K562 (cell line): ENCODE measurements around the gene BSN. TPM values are rescaled to one million over a fixed set of nuclear protein-coding genes. Genes with fewer than 3 reads are reported as not detected.

Source experiments
- ATAC-seq: fragments of 200-7000 bp; cut with Tn5 transposase; 3 replicates; pipeline ENCODE4 v1.9.1; 2020; ENCODE audit warnings: moderate library complexity
- BruUV-seq: library from RNA; stranded (reverse); fragments of 400-500 nt; replicated peaks from 2 replicates; lab custom pipeline; 2021; lab: Mats Ljungman, UMichigan
- CTCF ChIA-PET: fragments of 300-600 bp; formaldehyde crosslinking; extraction: SDS; loops from one replicate; lab custom pipeline; 2021; ENCODE audit warnings: low intra/inter-chr PET ratio; lab: Yijun Ruan, JAX
- POLR2A ChIA-PET: fragments of 300-600, 350-650 bp; sonication (Branson Sonifier 250); formaldehyde crosslinking; extraction: SDS; loops from one replicate; lab custom pipeline; 2021; ENCODE audit warnings: antibody characterized with exemption, inconsistent platforms; lab: Yijun Ruan, JAX
- DNase-seq, 4 experiments: peaks; one replicate each; pipeline versions ENCODE4 v3.0.0 to v3.0.0-alpha.2; 2011 to 2018; ENCODE audit warnings: low spot score in 3 of 4, mixed read lengths in 3 of 4; ENCODE audit errors: extremely low read depth in 1 of 4
- FAIRE-seq: peaks from 2 replicates; lab custom pipeline; 2011; peaks lifted over from hg19 to GRCh38; lab: Jason Lieb, UNC
- H2AFZ ChIP-seq: 2 replicates; pipeline ENCODE4 v1.6.0; 2011; ENCODE audit warnings: low read depth, low read length, control low read depth, inconsistent platforms
- H3K27ac ChIP-seq: fragments of 200-600 bp; 3 replicates; pipeline ENCODE4 v1.8.0; 2011; ENCODE audit warnings: low read depth, mild to moderate bottlenecking, control low read depth, inconsistent platforms, low read length, moderate library complexity, mixed read lengths; ENCODE audit errors: extremely low read depth
- H3K27me3 ChIP-seq, 2 experiments: fragments of 300-600 bp in 1 of 2; 2 replicates in 1 of 2; 3 replicates in 1 of 2; pipeline versions ENCODE4 v1.6.0 to v1.8.0; 2011; ENCODE audit warnings: inconsistent platforms in 2 of 2, low read length in 2 of 2, mild to moderate bottlenecking in 1 of 2, mixed read lengths in 1 of 2, moderate library complexity in 1 of 2; ENCODE audit not compliant: control insufficient read depth in 2 of 2, insufficient read depth in 2 of 2
- H3K36me3 ChIP-seq: fragments of 300-600 bp; 3 replicates; pipeline ENCODE4 v1.8.0; 2011; ENCODE audit warnings: mild to moderate bottlenecking, low read length, inconsistent platforms; ENCODE audit not compliant: control insufficient read depth, insufficient read depth
- H3K4me1 ChIP-seq, 2 experiments: fragments of 200-600 bp in 1 of 2; replicated peaks in 1 of 2; 2 replicates in 1 of 2; 3 replicates in 1 of 2; pipeline versions ENCODE4 v1.5.1 to v1.8.0; 2011; ENCODE audit warnings: inconsistent platforms in 2 of 2, low read length in 2 of 2, mild to moderate bottlenecking in 1 of 2, mixed read lengths in 1 of 2, moderate library complexity in 1 of 2; ENCODE audit not compliant: control insufficient read depth in 2 of 2, insufficient read depth in 2 of 2
- H3K4me2 ChIP-seq: 2 replicates; pipeline ENCODE4 v1.6.1; 2011; ENCODE audit warnings: low read length, control low read depth, inconsistent platforms, mixed read lengths; ENCODE audit not compliant: insufficient read depth
- H3K4me3 ChIP-seq: fragments of 200-600 bp; sonication (generic), shearing (Covaris generic); 2 replicates; pipeline ENCODE4 v1.5.1; 2016; ENCODE audit warnings: control low read depth, inconsistent platforms
- H3K79me2 ChIP-seq: fragments of 200-600 bp; 3 replicates; pipeline ENCODE4 v1.8.0; 2011; ENCODE audit warnings: low read length, inconsistent platforms; ENCODE audit not compliant: control insufficient read depth, insufficient read depth
- H3K9ac ChIP-seq, 2 experiments: 2 replicates each; pipeline versions ENCODE4 v1.6.0 to v1.6.1; 2011; ENCODE audit warnings: low read depth in 2 of 2, low read length in 2 of 2, control low read depth in 1 of 2, inconsistent platforms in 1 of 2, mild to moderate bottlenecking in 1 of 2, mixed read lengths in 1 of 2; ENCODE audit not compliant: insufficient read depth in 1 of 2
- H3K9me1 ChIP-seq: one replicate; pipeline ENCODE4 v1.6.0; 2011; ENCODE audit warnings: inconsistent platforms, mild to moderate bottlenecking, low read length, moderate library complexity; ENCODE audit not compliant: control insufficient read depth, insufficient read depth
- H3K9me3 ChIP-seq: replicated peaks from 2 replicates; pipeline ENCODE4 v1.5.1; 2011; ENCODE audit warnings: low read depth, low read length, inconsistent platforms; ENCODE audit not compliant: control insufficient read depth, insufficient read depth
- H4K20me1 ChIP-seq: replicated peaks from 2 replicates; pipeline ENCODE4 v1.6.1; 2011; ENCODE audit warnings: low read length, inconsistent platforms, mixed read lengths; ENCODE audit not compliant: control insufficient read depth, insufficient read depth
- ESRRB ChIP-seq: fragments of 250-450 bp; sonication (Bioruptor Pico); IDR thresholded peaks from 2 replicates; pipeline ENCODE4 v1.5.0; 2020; ENCODE audit warnings: mild to moderate bottlenecking, moderate library complexity, borderline replicate concordance
- GABPB2 ChIP-seq: fragments of 250-450 bp; sonication (Bioruptor Pico); conservative IDR thresholded peaks from 2 replicates; pipeline ENCODE4 v1.5.1; 2021; ENCODE audit warnings: mild to moderate bottlenecking
- JUND ChIP-seq, 2 experiments: IDR thresholded peaks; 2 replicates in 1 of 2; 3 replicates in 1 of 2; pipeline ENCODE4 v1.6.1; 2011; ENCODE audit warnings: borderline replicate concordance in 2 of 2, low read depth in 2 of 2, low read length in 2 of 2, improper control_type of control experiment in 1 of 2, missing biosample characterization in 1 of 2, missing genetic modification characterization in 1 of 2, missing genetic modification reagents in 1 of 2
- MAFG ChIP-seq: fragments of 450-650 bp; conservative IDR thresholded peaks from 2 replicates; pipeline ENCODE4 v1.6.1; 2016; ENCODE audit warnings: missing genetic modification characterization, missing compliant biosample characterization
- MTA3 ChIP-seq: fragments of 450-650 bp; formaldehyde crosslinking; IDR thresholded peaks from 2 replicates; pipeline ENCODE4 v1.6.1; 2017; ENCODE audit warnings: mild to moderate bottlenecking, borderline replicate concordance
- NFIC ChIP-seq: fragments of 450-650 bp; IDR thresholded peaks from 2 replicates; pipeline ENCODE4 v1.6.1; 2017; ENCODE audit warnings: mild to moderate bottlenecking, inconsistent platforms
- ZFX ChIP-seq: sonication (generic); formaldehyde crosslinking; IDR thresholded peaks from 2 replicates; pipeline ENCODE4 v1.8.0; 2022; ENCODE audit warnings: mild to moderate bottlenecking, missing genetic modification reagents, moderate library complexity
- ZNF23 ChIP-seq: fragments of 250-450 bp; sonication (Bioruptor Pico); IDR thresholded peaks from 2 replicates; pipeline ENCODE4 v1.4.0; 2020; ENCODE audit warnings: mild to moderate bottlenecking
- ZNF324 ChIP-seq: fragments of 250-450 bp; sonication (Bioruptor Pico); IDR thresholded peaks from 2 replicates; pipeline ENCODE4 v1.4.0; 2020; ENCODE audit warnings: mild to moderate bottlenecking
- WGBS: fragments of 100-300 bp; shearing (Covaris generic); methylation state at CpG from one replicate; pipeline ENCODE4 v1.1.6; 2016; ENCODE audit warnings: low coverage, mixed read lengths; ENCODE audit not compliant: insufficient coverage; ENCODE audit errors: missing lambda C conversion rate; 5-methylcytosine and 5-hydroxymethylcytosine counted together
- in situ Hi-C: fragments of 300-500 bp; cut with MboI; formaldehyde crosslinking; loops from 4 replicates; pipeline ENCODE4 v1.15.0; 2018; ENCODE audit warnings: inconsistent platforms, mixed read lengths
- intact Hi-C: fragments of 100-400 bp; cut with micrococcal nuclease; formaldehyde crosslinking; loops from 2 replicates; pipeline ENCODE4 v1.14.2; 2022
- polyA plus RNA-seq, 8 experiments: library from polyadenylated mRNA; depleted of rRNA in 4 of 8; stranded (reverse) in 5 of 8; unstranded in 3 of 8; fragments of >200 nt; fragmentation: Nextera tagmentation in 2 of 8; fragmentation: Illumina TruSeq in 1 of 8; extraction: Ambion mirVana in 2 of 8; extraction: Trizol in 1 of 8; gene quantifications; 2 replicates each; pipeline versions ENCODE4 v1.2.1 to v1.2.3, GENCODE V29; 2011 to 2014; ENCODE audit warnings: inconsistent platforms in 1 of 8, missing spikeins in 1 of 8
- total RNA-seq, 7 experiments: library from RNA; depleted of rRNA in 6 of 7; stranded (reverse); fragments of >200 nt in 6 of 7; fragmentation: Illumina TruSeq in 2 of 7; extraction: Trizol in 2 of 7; gene quantifications; 2 replicates each; pipeline versions ENCODE4 v1.2.1 to v1.2.3, GENCODE V29; 2011 to 2021; ENCODE audit warnings: low replicate concordance in 1 of 7
- TF ChIP-seq, protein P1 (sequence below): fragments of 450-650 bp; IDR thresholded peaks from 2 replicates; pipeline ENCODE4 v1.7.1; 2018; ENCODE audit warnings: mild to moderate bottlenecking, low read depth; ENCODE audit not compliant: partially characterized antibody
- TF ChIP-seq, protein P2 (sequence below): fragments of 450-650 bp; conservative IDR thresholded peaks from 2 replicates; pipeline ENCODE4 v1.6.1; 2016; ENCODE audit warnings: missing genetic modification characterization, low read depth, mild to moderate bottlenecking, missing compliant biosample characterization, moderate library complexity
- TF ChIP-seq, protein P3 (sequence below): sonication (generic); formaldehyde crosslinking; IDR thresholded peaks from 2 replicates; pipeline ENCODE4 v1.8.0; 2022; ENCODE audit warnings: mild to moderate bottlenecking, missing genetic modification reagents

Gene BSN
- total and polyA plus RNA-seq, 9 of the 15 experiments (the other 6 are each of a cell fraction or from before 2014, with no cell fraction given), result 0.03 to 1.5 (median 0.29) TPM

DNA sequence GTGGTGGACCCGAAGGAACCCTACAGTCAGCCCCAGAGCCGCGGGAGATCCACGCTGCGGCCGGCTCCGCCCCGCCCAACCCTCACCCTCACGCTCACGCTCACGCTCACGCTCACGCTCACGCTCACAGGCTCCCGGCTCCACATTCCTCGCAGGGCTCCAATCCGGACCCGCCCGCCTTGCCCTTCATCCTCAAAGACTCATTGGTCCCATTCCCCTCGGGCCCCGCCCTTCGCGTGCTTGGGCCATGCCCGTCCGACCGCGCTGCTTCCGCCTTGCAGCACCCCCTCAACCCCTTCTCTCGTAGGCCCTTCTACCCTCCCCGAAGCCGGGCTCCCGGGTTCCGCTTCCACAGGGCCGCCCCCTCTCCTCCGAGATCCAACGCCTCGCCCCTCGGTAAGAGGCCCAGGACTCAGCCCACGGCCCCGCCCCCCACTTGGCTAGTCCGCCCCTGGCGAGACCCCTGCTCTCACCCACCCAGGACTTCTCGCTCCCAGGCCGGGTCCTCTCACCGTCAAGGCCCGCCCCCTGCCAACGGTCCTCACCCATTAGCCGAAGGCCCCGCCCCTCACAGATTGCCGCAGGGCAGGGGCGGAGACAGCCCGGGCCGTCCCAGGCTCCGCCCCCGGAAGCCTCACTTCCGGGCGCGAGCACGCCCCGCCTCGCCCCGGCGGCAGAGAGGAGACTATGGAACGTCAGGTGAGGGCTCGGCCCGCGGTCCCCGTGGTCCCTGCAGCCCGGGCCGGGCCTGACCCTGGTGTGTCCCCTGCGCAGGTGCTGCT, 119.6 kb downstream of the BSN start, which contains the start of gene APEH:
APEH (plus strand) TSS at position 637 of the 782 bp plus-strand sequence; CDS start at position 688, 51 bp downstream.
- Histone ChIP-seq H3K79me2 (peaks cover 29% of the 10 kb centered on the region), H3K9ac (peak within 1 kb of the TSS; percentile 95 to 98), H3K4me3 (peak within 1 kb of the TSS; percentile 81), H3K9me1 (peaks cover 2% of the 10 kb centered on the region), H2AFZ (peak within 1 kb of the TSS; percentile 84), H3K36me3 (peaks cover 40% of the 10 kb centered on the region; the same call in 2 of the 3 replicates), H3K4me1 (peaks cover 17 to 38% of the 10 kb centered on the region in 2 experiments; a peak in 4 of 5 replicates), H3K27me3 (no peaks in the 10 kb centered on the region), H3K27ac (peak within 1 kb of the TSS; percentile 94), H4K20me1 (no peaks in the 10 kb centered on the region; the same call in 1 of the 2 replicates), H3K4me2 (peak within 1 kb of the TSS; percentile 95), H3K9me3 (no peaks in the 10 kb centered on the region)
- FAIRE-seq, result peak; percentile 91
- ATAC-seq, result peak; percentile 90
- ChIA-PET CTCF (no interaction called here), POLR2A (no interaction called here)
- no TSS peak for BruUV-seq
- intact Hi-C loops, result loop anchor here (5.0 kb wide), 1 partner anchor 107 kb away; no protein-coding TSS in a partner anchor
- in situ Hi-C loops, result loop anchor here (5.0 kb wide), 1 partner anchor 132 kb away; no protein-coding TSS in a partner anchor
- DNase-seq, result peak; percentile 91 to 96 (median 94)
- 0% methylated on average over 32 of the region's 71 CpGs for WGBS
- TF ChIP-seq JUND (IDR thresholded peaks at IDR 0.05; ENCODE audit: borderline replicate concordance, low read depth, low read length) (no peak), JUND (tag; IDR thresholded peaks at IDR 0.05; ENCODE audit: borderline replicate concordance, low read depth, low read length) (no peak), ZNF23 (no peak), ZNF324 (CRISPR knock-in tag) (no peak), MTA3 (0 out of 2 replicates have a peak, but pooled peaks have one; percentile 11), MAFG (tag) (no peak), GABPB2 (CRISPR knock-in tag) (no peak), ZFX (CRISPR knock-in tag) (peak; percentile 86), ESRRB (CRISPR knock-in tag) (no peak), NFIC (peak; percentile 85)
- TF ChIP-seq, protein P1, sequence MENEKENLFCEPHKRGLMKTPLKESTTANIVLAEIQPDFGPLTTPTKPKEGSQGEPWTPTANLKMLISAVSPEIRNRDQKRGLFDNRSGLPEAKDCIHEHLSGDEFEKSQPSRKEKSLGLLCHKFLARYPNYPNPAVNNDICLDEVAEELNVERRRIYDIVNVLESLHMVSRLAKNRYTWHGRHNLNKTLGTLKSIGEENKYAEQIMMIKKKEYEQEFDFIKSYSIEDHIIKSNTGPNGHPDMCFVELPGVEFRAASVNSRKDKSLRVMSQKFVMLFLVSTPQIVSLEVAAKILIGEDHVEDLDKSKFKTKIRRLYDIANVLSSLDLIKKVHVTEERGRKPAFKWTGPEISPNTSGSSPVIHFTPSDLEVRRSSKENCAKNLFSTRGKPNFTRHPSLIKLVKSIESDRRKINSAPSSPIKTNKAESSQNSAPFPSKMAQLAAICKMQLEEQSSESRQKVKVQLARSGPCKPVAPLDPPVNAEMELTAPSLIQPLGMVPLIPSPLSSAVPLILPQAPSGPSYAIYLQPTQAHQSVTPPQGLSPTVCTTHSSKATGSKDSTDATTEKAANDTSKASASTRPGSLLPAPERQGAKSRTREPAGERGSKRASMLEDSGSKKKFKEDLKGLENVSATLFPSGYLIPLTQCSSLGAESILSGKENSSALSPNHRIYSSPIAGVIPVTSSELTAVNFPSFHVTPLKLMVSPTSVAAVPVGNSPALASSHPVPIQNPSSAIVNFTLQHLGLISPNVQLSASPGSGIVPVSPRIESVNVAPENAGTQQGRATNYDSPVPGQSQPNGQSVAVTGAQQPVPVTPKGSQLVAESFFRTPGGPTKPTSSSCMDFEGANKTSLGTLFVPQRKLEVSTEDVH, result no peak
- TF ChIP-seq, protein P2, sequence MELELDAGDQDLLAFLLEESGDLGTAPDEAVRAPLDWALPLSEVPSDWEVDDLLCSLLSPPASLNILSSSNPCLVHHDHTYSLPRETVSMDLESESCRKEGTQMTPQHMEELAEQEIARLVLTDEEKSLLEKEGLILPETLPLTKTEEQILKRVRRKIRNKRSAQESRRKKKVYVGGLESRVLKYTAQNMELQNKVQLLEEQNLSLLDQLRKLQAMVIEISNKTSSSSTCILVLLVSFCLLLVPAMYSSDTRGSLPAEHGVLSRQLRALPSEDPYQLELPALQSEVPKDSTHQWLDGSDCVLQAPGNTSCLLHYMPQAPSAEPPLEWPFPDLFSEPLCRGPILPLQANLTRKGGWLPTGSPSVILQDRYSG (tag), result no peak
- TF ChIP-seq, protein P3, sequence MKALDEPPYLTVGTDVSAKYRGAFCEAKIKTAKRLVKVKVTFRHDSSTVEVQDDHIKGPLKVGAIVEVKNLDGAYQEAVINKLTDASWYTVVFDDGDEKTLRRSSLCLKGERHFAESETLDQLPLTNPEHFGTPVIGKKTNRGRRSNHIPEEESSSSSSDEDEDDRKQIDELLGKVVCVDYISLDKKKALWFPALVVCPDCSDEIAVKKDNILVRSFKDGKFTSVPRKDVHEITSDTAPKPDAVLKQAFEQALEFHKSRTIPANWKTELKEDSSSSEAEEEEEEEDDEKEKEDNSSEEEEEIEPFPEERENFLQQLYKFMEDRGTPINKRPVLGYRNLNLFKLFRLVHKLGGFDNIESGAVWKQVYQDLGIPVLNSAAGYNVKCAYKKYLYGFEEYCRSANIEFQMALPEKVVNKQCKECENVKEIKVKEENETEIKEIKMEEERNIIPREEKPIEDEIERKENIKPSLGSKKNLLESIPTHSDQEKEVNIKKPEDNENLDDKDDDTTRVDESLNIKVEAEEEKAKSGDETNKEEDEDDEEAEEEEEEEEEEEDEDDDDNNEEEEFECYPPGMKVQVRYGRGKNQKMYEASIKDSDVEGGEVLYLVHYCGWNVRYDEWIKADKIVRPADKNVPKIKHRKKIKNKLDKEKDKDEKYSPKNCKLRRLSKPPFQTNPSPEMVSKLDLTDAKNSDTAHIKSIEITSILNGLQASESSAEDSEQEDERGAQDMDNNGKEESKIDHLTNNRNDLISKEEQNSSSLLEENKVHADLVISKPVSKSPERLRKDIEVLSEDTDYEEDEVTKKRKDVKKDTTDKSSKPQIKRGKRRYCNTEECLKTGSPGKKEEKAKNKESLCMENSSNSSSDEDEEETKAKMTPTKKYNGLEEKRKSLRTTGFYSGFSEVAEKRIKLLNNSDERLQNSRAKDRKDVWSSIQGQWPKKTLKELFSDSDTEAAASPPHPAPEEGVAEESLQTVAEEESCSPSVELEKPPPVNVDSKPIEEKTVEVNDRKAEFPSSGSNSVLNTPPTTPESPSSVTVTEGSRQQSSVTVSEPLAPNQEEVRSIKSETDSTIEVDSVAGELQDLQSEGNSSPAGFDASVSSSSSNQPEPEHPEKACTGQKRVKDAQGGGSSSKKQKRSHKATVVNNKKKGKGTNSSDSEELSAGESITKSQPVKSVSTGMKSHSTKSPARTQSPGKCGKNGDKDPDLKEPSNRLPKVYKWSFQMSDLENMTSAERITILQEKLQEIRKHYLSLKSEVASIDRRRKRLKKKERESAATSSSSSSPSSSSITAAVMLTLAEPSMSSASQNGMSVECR, result no peak; the same call in 1 of the 2 replicates
